Mucosa of rectum (tissue), 2 donors: ENCODE measurements around the gene CBL.

Experiments used
- H3K27ac ChIP-seq, 2 donors: one replicate each; pipeline ENCODE4 v1.7.0; 2013; ENCODE audit warnings: inconsistent platforms in 2 of 2, low read depth in 2 of 2, low read length in 2 of 2
- H3K27me3 ChIP-seq, 2 donors: one replicate each; pipeline ENCODE4 v1.7.0; 2013; ENCODE audit warnings: low read length in 2 of 2; ENCODE audit not compliant: control insufficient read depth in 2 of 2, insufficient read depth in 2 of 2
- H3K36me3 ChIP-seq, 2 donors: one replicate each; pipeline ENCODE4 v1.7.0; 2013; ENCODE audit warnings: low read length in 2 of 2; ENCODE audit not compliant: control insufficient read depth in 2 of 2, insufficient read depth in 2 of 2
- H3K4me1 ChIP-seq, 2 donors: one replicate each; pipeline ENCODE4 v1.7.0; 2013; ENCODE audit warnings: low read length in 2 of 2, mild to moderate bottlenecking in 1 of 2; ENCODE audit not compliant: control insufficient read depth in 2 of 2, insufficient read depth in 2 of 2
- H3K4me3 ChIP-seq, 2 donors: one replicate each; pipeline ENCODE4 v1.7.0; 2013; ENCODE audit warnings: low read length in 2 of 2
- H3K9ac ChIP-seq, 2 donors: one replicate each; pipeline ENCODE4 v1.7.0; 2013; ENCODE audit warnings: low read length in 2 of 2, low read depth in 1 of 2, mild to moderate bottlenecking in 1 of 2
- H3K9me3 ChIP-seq, 2 donors: one replicate each; pipeline ENCODE4 v1.7.0; 2013; ENCODE audit warnings: low read length in 2 of 2; ENCODE audit not compliant: control insufficient read depth in 2 of 2
- donor health status: healthy.
- donor health status: Normal muscosa, but diverticular disease.

Gene CBL

DNA sequence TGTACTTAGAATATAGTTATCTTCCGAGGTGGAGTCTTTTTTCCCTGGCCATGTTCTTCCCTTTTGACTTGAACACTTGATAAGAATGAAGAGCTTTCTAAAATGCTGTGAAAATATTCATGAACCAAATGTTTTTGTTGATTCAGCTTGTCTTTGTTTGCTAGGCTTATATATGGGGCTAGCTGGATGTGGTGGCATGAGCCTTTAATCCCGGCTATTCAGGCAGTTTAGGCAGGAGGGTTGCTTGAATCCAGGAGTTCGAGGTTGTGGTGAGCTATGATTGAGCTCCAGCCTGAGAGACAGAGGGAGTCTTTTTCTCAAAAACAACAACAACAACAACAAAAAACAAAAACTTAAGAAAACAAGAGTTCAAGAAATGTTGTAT is 23.1 kb downstream of the CBL start:
- Histone ChIP-seq H3K9me3 (no peaks in the 10 kb centered on the region), H3K27ac (no peak overlapping the region), H3K36me3 (peaks cover 0 to 9% of the 10 kb centered on the region in 2 donors), H3K27me3 (no peaks in the 10 kb centered on the region), H3K9ac (no peak overlapping the region), H3K4me3 (no peak overlapping the region), H3K4me1 (no peaks in the 10 kb centered on the region)

DNA sequence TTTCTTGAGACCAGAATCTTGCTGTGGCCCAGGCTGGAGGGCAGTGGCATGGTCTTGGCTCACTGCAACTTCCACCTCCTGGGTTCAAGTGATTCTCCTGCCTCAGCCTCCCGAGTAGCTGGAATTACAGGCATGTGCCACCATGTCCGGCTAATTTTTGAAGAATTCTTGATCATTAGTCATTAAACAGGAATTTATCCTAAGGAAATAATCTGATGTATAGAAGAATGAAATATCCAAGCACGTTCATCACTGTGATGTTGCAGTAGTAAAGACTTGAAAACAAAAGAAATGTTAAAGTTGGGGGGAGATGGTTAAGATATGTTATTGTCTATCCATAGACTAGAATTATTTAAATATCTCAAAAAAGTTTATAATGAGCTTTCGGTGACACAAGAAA is 23.6 kb downstream of the CBL start:
- Histone ChIP-seq H3K36me3 (peaks cover 0 to 12% of the 10 kb centered on the region in 2 donors), H3K27ac (no peak overlapping the region), H3K4me1 (no peaks in the 10 kb centered on the region), H3K9ac (no peak overlapping the region), H3K4me3 (no peak overlapping the region), H3K9me3 (no peaks in the 10 kb centered on the region), H3K27me3 (no peaks in the 10 kb centered on the region)

DNA sequence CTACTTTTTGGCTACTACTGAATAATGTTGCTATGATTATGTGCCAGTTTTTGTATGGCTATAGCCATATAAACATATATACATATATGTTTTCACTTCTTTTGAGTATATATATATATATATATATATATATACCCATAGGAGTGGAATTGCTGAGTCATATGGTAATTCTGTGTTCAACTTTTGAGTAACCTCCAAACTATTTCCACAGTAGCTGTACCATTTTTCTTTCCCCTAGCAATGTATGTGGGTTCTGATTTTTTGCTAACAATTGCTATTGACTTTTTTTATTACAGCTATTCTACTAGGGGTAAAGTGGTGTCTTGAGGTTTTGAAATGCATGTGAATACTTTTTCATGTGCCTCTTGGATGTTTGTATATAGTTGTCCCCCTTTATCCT is 30.4 kb downstream of the CBL start:
- H3K36me3 ChIP-seq, result peaks cover 0 to 12% of the 10 kb centered on the region in 2 donors
- no peaks in the 10 kb centered on the region for H3K9me3 ChIP-seq
- H3K4me3 ChIP-seq, result no peak overlapping the region
- H3K4me1 ChIP-seq, result no peaks in the 10 kb centered on the region
- H3K27ac ChIP-seq, result no peak overlapping the region
- no peak overlapping the region for H3K9ac ChIP-seq
- no peaks in the 10 kb centered on the region for H3K27me3 ChIP-seq

DNA sequence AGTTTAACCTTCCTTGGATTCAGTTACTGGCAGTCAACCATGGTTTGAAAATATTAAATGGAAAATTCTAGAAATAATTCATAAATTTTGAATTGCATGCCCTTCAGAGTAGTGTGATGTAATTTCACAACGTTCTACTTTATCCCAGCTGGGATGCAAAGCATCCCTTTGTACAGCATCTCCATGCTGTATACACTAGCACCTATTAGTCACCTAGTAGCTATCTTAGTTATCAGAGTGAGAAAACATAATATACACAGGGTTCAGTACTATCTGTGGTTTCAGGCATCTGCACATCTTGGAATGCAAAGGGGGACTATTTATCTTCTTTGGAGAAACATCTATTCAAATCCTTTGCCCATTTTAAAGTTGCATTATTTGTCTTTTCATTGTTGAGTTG is 30.8 kb downstream of the CBL start:
- H3K27me3 ChIP-seq, result no peaks in the 10 kb centered on the region
- no peaks in the 10 kb centered on the region for H3K4me1 ChIP-seq
- H3K36me3 ChIP-seq, result peaks cover 0 to 12% of the 10 kb centered on the region in 2 donors

GRCh38 chr11:119237515-119237914 is 31.4 kb downstream of the CBL start:
- no peaks in the 10 kb centered on the region for H3K4me1 ChIP-seq
- H3K27ac ChIP-seq, result no peak overlapping the region

More for the DNA sequence above, 30.8 kb downstream of the CBL start:
- no peaks in the 10 kb centered on the region for H3K9me3 ChIP-seq
- no peak overlapping the region for H3K9ac ChIP-seq
- H3K27ac ChIP-seq, result no peak overlapping the region
- no peak overlapping the region for H3K4me3 ChIP-seq

GRCh38 chr11:119248750-119249670 is 42.9 kb downstream of the CBL start:
- Histone ChIP-seq H3K36me3 (no peaks in the 10 kb centered on the region), H3K9me3 (no peaks in the 10 kb centered on the region), H3K9ac (no peak overlapping the region), H3K4me1 (no peaks in the 10 kb centered on the region), H3K27me3 (no peaks in the 10 kb centered on the region), H3K4me3 (no peak overlapping the region), H3K27ac (no peak overlapping the region)

More at GRCh38 chr11:119237515-119237914, 31.4 kb downstream of the CBL start:
- H3K36me3 ChIP-seq, result peaks cover 0 to 12% of the 10 kb centered on the region in 2 donors
- no peaks in the 10 kb centered on the region for H3K9me3 ChIP-seq
- no peaks in the 10 kb centered on the region for H3K27me3 ChIP-seq
- no peak overlapping the region for H3K9ac ChIP-seq
- no peak overlapping the region for H3K4me3 ChIP-seq

DNA sequence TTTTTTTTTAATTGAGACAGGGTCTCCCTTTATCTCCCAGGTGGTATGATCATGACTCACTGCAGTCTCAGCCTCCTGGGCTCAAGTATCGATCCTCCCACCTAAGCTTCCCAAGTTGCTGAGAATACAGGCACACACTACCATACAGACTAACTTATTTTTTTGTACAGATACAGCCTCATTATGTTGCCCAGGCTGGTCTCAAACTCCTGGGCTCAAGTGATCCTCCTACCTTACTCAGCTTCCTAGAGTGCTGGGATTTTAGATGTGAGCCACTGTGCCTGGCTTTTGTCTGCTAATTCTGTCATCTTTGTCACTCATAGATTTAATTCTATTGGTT is 43.5 kb downstream of the CBL start:
- H3K27ac ChIP-seq, result no peak overlapping the region
- no peaks in the 10 kb centered on the region for H3K36me3 ChIP-seq
- H3K4me1 ChIP-seq, result no peaks in the 10 kb centered on the region
- H3K9ac ChIP-seq, result no peak overlapping the region
- no peak overlapping the region for H3K4me3 ChIP-seq
- H3K27me3 ChIP-seq, result no peaks in the 10 kb centered on the region
- no peaks in the 10 kb centered on the region for H3K9me3 ChIP-seq

GRCh38 chr11:119251114-119251513 is 45.0 kb downstream of the CBL start:
- H3K4me3 ChIP-seq, result no peak overlapping the region
- no peak overlapping the region for H3K9ac ChIP-seq
- no peaks in the 10 kb centered on the region for H3K4me1 ChIP-seq
- H3K27me3 ChIP-seq, result no peaks in the 10 kb centered on the region
- H3K9me3 ChIP-seq, result no peaks in the 10 kb centered on the region
- peaks cover 0 to 3% of the 10 kb centered on the region in 2 donors for H3K36me3 ChIP-seq
- H3K27ac ChIP-seq, result no peak overlapping the region

GRCh38 chr11:119254239-119254638 is 48.1 kb downstream of the CBL start:
- no peaks in the 10 kb centered on the region for H3K27me3 ChIP-seq
- H3K4me3 ChIP-seq, result no peak overlapping the region
- no peak overlapping the region for H3K27ac ChIP-seq
- H3K9me3 ChIP-seq, result no peaks in the 10 kb centered on the region
- no peaks in the 10 kb centered on the region for H3K4me1 ChIP-seq
- H3K9ac ChIP-seq, result no peak overlapping the region
- H3K36me3 ChIP-seq, result peaks cover 0 to 3% of the 10 kb centered on the region in 2 donors

DNA sequence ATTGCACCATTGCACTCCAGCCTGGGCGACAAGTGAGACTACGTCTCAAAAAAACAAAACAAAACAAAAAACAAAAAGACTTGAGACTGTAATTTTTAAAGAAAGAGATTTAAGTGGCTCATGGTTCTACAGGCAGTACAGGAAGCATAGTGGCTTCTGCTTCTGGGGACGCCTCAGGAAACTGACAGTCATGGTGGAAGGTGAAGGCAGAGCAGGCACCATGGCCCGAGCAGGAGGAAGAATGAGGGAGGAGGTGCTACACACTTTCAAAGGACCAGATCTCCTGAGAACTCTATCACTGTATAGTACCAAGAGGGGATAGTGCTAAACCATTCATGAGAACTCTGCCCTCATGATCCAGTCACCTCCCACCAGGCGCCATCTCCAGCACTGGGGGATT is 52.0 kb downstream of the CBL start:
- H3K27ac ChIP-seq, result no peak overlapping the region
- H3K4me3 ChIP-seq, result no peak overlapping the region
- H3K9ac ChIP-seq, result no peak overlapping the region
- H3K36me3 ChIP-seq, result peaks cover 0 to 3% of the 10 kb centered on the region in 2 donors
- H3K9me3 ChIP-seq, result no peaks in the 10 kb centered on the region
- H3K4me1 ChIP-seq, result peaks cover 0 to 4% of the 10 kb centered on the region in 2 donors
- no peaks in the 10 kb centered on the region for H3K27me3 ChIP-seq
